GM21576 (cell line): ENCODE data around the gene BTNL8.
"Not testable (repeated sequence)": the region's sequence is repeated elsewhere in the genome, so short reads cannot be mapped to it uniquely, and the experiment has no call there.

Source experiments
- ATAC-seq: cut with Tn5 transposase; IDR thresholded peaks from one replicate; pipeline ENCODE4 v1.9.1; 2021; ENCODE audit warnings: mild to moderate bottlenecking, moderate library complexity; ENCODE audit not compliant: unreplicated experiment

The BTNL8 gene

DNA sequence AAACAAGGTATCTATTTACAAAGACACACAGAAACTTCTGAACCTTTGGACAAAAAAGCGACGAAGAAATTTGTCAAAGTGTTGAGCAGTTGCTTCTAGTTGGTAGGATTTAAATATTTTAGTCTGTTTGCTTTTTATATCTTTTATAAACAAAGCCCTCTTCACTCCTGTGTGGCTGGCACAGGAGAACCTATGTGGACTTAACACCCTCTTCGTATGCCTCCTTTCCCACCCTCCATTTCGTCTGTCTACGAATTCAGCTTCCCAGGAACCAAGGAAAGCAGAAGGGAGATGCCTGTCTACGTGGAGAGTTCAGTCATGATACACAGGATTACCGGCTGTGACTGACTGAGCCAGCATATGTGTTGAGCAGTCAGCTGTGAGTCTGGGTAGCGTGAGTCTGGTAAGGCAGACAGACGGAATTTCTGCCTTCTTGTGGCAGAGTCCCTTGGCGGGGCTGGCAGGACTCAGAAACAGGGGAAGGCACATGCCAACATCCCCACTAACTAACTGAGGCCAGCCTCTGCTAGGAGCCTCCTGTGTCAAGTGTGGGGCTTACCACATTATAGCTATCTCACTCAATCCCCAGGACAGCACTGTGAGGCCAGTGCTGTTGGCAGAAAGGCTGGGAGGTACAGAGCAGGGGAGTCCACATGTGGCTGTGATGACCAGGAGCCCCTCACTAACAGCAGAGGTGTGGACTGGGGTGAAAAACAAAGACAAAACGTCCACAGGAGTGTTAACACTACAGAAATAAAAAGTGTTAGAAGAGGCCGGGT lies 24.0 kb upstream of the BTNL8 start:
- no peak for ATAC-seq

DNA sequence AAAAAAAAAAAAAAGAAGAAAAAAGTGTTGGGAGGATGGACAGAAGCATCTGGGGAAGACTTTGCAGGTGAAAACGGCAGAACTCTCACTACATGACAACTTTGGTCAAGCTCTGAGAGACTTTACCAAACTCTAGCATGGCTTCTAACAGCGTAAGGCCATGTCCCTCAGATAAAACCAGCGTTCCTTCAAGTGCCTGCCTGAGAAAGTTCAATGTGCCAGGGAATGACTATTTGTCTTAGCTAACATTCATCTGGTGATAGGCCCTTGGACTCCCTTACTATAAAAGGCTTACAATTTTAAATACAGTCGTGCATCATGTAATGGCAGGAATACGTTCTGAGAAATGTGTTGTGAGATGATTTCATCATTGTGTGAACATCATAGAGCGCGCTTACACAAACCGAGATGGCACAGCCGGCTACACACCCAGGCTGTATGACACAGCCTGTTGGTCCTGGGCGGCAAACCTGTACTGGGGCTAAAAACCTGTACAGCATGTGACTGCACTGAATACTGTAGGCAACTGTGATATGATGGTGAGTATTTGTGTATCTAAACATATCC lies 23.0 kb upstream of the BTNL8 start:
- no peak for ATAC-seq

- not testable (repeated sequence) for ATAC-seq
These were observed 13.0 kb upstream of the BTNL8 start for GRCh38 chr5:180885845-180886529.

DNA sequence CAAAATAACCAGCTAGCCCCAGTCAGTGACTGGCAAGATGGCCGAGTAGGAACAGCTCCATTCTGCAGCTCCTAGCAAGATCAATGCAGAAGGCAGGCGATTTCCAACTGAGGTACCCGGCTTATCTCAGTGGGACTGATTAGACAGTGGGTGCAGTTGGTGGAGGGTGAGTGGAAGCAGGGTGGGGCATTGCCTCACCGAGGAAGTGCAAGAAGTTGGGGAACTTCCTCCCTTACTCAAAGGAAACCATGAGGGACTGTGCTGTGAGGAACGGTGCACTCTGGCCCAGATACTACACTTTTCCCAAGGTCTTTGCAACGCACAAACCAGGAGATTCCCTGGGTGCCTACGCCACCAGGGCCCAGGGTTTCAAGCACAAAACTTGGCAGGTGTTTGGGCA lies 9.6 kb upstream of the BTNL8 start:
- no peak for ATAC-seq

DNA sequence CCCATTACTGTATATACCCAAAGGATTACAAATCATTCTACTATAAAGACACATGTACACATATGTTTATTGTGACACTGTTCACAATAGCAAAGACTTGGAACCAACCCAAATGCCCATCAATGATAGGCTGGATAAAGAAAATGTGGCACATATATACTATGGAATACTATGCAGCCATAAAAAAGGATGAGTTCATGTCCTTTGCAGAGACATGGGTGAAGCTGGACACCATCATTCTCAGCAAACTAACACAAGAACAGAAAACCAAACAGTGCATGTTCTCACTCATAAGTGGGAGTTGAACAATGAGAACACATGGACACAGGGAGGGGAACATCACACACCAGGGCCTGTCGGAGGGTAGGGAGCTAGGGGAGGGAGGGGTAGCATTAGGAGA lies 3.6 kb upstream of the BTNL8 start:
- not testable (repeated sequence) for ATAC-seq

DNA sequence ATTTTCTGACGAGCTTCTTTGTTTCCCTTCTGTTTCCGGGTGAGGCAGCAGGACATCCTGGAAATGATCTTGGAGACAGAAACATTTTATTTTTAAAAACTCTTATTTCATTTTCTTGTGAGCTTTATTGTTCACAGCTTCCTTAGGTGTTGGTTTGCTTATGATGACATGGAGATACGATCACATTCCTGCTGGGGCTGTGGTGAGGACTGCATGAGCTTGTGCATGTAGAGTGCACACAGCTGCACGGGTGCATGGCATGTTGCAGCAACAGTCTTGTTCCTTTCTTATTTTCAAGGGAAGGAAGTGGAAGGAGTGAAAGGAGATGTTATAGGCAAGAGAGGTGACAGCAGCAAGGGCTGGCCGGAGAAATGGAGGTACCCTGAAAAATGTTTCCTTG lies 1.2 kb downstream of the BTNL8 start:
- ATAC-seq, result no peak

- no peak for ATAC-seq
These were observed 2.5 kb downstream of the BTNL8 start for GRCh38 chr5:180901319-180902009.

- no peak for ATAC-seq
These were observed 9.4 kb downstream of the BTNL8 start for GRCh38 chr5:180908400-180908799.

DNA sequence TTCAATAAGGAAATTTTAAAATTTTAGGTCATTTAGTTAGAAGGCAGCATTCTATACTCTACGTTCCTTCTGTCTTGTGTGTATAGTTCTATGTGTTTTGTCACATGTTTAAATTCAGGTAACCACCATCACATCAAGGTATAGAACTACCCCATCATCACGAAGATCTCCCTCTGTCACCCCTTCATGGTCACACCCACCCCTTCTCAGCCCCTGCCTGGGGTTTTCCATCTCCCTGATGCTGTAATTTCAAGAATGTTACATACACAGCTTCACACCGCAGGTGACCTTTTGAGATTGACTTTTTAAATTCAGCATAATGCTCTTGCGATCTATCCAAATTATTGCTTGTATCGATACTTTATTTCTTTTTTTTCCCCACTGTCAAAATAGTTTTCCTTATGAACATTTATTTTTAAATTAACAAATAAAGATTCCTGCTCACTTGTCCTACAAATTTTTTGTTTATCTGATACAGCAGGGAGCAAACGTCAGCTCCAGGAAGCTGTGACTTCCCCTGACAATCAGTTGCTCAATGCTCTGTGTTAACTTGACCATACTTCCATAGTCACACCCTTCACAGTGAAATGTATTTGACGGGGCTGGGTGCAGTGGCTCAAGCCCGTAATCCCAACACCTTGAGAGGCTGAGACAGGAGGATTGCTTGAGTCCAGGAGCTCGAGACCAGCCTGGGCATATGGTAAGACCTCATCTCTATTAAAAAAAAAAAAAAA lies 10.2 kb downstream of the BTNL8 start:
- no peak for ATAC-seq

DNA sequence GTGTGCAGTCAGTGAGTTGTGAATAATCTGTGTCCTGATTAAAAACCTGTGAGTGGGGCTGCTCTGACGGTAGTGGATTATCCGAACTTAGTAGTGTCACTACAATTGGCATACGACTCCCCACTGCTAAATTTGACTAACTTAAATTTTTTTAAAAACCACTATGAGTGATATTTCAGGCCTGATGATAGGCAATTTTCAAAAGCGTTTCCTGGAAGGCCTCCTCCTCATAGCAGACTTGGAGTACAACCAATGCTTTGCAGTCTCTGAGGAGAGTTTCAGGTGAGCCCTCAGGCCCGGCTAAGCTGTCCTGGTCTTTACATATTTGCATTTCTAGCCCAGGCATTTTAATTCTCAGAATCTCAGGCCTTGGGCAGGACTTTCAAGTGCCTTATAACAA lies 10.8 kb downstream of the BTNL8 start:
- ATAC-seq, result no peak

DNA sequence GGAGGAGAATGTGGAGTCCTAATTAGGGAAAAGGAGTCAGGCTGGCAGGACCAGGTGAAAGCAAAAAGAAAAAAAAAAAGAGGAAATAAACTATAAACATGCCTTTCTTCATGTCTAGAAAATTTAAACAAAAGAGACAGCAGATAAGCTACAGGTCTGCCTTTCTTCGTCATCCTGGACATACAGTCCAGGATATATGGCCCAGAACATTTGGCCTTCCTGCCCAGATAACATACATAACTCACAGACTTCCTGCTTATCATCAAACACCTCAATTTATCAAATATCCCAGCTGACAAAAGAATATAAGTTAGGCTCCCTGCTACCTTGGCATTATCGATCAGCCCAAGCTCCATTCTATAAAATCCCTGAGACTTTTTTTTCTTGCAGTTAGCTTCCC lies 11.2 kb downstream of the BTNL8 start:
- no peak for ATAC-seq

DNA sequence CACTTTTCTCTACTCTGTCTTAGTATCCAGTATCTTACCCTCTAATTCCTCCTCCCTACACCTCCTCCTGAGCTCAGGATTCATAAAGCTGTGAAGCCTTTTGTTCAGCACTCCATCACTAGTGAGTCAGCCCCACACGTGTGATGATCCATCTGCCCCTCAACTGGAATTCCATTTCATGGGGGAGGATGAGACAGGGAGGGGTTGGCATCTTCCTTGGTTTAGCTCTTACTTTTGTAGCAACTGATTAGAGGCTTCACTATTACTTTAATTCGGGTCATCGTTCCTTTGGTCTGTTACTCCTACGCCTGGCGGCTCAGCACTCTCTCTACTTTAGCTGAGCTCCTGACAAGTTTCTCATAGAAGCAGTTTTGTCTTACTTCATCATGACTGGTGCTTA lies 11.8 kb downstream of the BTNL8 start:
- ATAC-seq, result no peak

GRCh38 chr5:180914646-180915045 lies 15.7 kb downstream of the BTNL8 start:
- no peak for ATAC-seq

- no peak for ATAC-seq
These were observed 17.0 kb downstream of the BTNL8 start for GRCh38 chr5:180915924-180916323.

DNA sequence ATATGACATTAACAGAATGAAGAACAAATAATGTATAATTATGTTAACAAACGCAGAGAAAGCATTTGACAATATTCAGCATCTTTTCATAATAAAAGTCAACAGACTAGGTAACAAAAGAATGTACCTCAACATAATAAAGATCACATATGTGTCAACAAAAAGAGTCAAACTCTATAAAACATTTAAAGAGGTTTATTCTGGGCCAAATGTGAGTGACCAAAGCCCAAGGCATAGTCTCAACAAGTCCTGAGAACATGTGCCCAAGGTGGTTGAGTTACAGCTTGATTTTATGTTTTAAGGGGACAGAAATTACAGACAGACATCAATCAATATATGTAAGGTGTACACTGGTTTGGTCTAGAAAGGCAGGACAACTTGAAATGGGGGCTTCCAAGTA lies 19.4 kb downstream of the BTNL8 start:
- ATAC-seq, result no peak

GRCh38 chr5:180920710-180921109 lies 21.8 kb downstream of the BTNL8 start:
- no peak for ATAC-seq

DNA sequence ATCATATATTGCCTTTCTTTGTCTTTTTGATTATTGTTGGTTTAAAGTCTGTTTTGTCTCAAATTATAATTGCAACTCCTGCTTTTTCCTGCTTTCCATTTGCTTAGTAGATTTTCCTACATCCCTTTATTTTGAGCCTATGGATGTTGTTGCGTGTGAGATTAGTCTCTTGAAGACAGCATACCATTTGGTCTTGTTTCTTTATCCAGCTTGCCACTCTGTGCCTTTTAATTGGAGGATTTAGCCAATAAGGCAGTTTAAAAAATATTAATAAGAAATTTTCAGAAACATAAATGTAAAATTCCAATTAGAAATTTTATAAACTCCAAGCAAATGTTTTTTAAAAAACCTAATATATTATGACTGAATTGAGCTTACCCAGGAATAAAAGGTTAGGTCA lies 24.0 kb downstream of the BTNL8 start:
- no peak for ATAC-seq

- no peak for ATAC-seq
These were observed 33.7 kb downstream of the BTNL8 start for GRCh38 chr5:180932660-180933059.

- ATAC-seq, result no peak
These were observed 36.2 kb downstream of the BTNL8 start for GRCh38 chr5:180935203-180935602.

- ATAC-seq, result no peak
These were observed 39.3 kb downstream of the BTNL8 start for GRCh38 chr5:180938294-180938693.
